Smooth muscle cell (in vitro differentiated cells): ENCODE measurements around the gene EFCAB5. TPM values are rescaled to one million over a fixed set of nuclear protein-coding genes. Genes with fewer than 3 reads are reported as not detected.
"Not testable (repeated sequence)": the region's sequence is repeated elsewhere in the genome, so short reads cannot be mapped to it uniquely, and the experiment has no call there.

Experiments
- DNase-seq: peaks from one replicate; lab custom pipeline; 2025; ENCODE audit not compliant: unreplicated experiment; lab: John Stamatoyannopoulos, UW
- H2AFZ ChIP-seq: fragments of 200-600 bp; sonication (generic); 2 replicates; pipeline ENCODE4 v1.6.0; 2016; ENCODE audit warnings: antibody characterized with exemption, low read depth, mild to moderate bottlenecking
- H3F3A ChIP-seq: fragments of 200-600 bp; sonication (generic); 2 replicates; pipeline ENCODE4 v1.6.0; 2017; ENCODE audit warnings: antibody characterized with exemption, low read depth
- H3K27ac ChIP-seq: fragments of 200-600 bp; sonication (generic); 2 replicates; pipeline ENCODE4 v1.5.1; 2016; ENCODE audit warnings: low read depth, mild to moderate bottlenecking
- H3K27me3 ChIP-seq: fragments of 200-600 bp; sonication (generic); 2 replicates; pipeline ENCODE4 v1.6.1; 2016; ENCODE audit warnings: low read depth, mild to moderate bottlenecking
- H3K36me3 ChIP-seq: fragments of 200-600 bp; sonication (generic); 2 replicates; pipeline ENCODE4 v1.5.1; 2016; ENCODE audit warnings: low read depth
- H3K4me1 ChIP-seq: fragments of 200-600 bp; sonication (generic); 2 replicates; pipeline ENCODE4 v1.5.1; 2016; ENCODE audit warnings: low read depth
- H3K4me2 ChIP-seq: fragments of 200-600 bp; sonication (generic); 2 replicates; pipeline ENCODE4 v1.6.0; 2016; ENCODE audit warnings: mild to moderate bottlenecking
- H3K4me3 ChIP-seq: fragments of 200-600 bp; sonication (generic); 2 replicates; pipeline ENCODE4 v1.5.1; 2016; ENCODE audit warnings: mild to moderate bottlenecking
- H3K79me2 ChIP-seq: fragments of 200-600 bp; sonication (generic); 2 replicates; pipeline ENCODE4 v1.6.0; 2016; ENCODE audit warnings: low read depth, mild to moderate bottlenecking
- H3K9ac ChIP-seq: fragments of 200-600 bp; sonication (generic); 2 replicates; pipeline ENCODE4 v1.6.0; 2016; ENCODE audit warnings: low read depth
- H3K9me3 ChIP-seq: fragments of 200-600 bp; sonication (generic); replicated peaks from 2 replicates; pipeline ENCODE4 v1.5.1; 2016; ENCODE audit warnings: low read depth
- H4K20me1 ChIP-seq: fragments of 200-600 bp; sonication (generic); 2 replicates; pipeline ENCODE4 v1.6.0; 2016; ENCODE audit warnings: low read depth
- CTCF ChIP-seq: fragments of 200-600 bp; sonication (generic); IDR thresholded peaks from 2 replicates; pipeline ENCODE4 v1.5.1; 2017; ENCODE audit warnings: borderline replicate concordance, mild to moderate bottlenecking, antibody characterized with exemption; ENCODE audit not compliant: insufficient read depth, poor library complexity, severe bottlenecking
- WGBS: methylation state at CpG from one replicate; pipeline ENCODE4 v1.1.7; 2016; ENCODE audit warnings: low lambda C conversion rate; 5-methylcytosine and 5-hydroxymethylcytosine counted together
- polyA plus RNA-seq: library from polyadenylated mRNA; unstranded; fragments of >200 nt; fragmentation: Nextera tagmentation; extraction: Ambion mirVana; gene quantifications from 2 replicates; pipeline ENCODE4 v1.2.1, GENCODE V29; 2016
- total RNA-seq: library from RNA; depleted of rRNA; stranded (reverse); fragments of >200 nt; gene quantifications from 2 replicates; pipeline ENCODE4 v1.2.3, GENCODE V29; 2014

Gene EFCAB5
- total and polyA plus RNA-seq, 2 experiments from 2014 or later: 0.31 TPM; not detected in 1

GRCh38 chr17:30086896-30087295, 145.5 kb downstream of the EFCAB5 start:
- Histone ChIP-seq H3F3A (no peaks in the 10 kb centered on the region), H3K9me3 (no peaks in the 10 kb centered on the region), H3K79me2 (no peaks in the 10 kb centered on the region), H4K20me1 (no peaks in the 10 kb centered on the region), H3K9ac (no peak overlapping the region), H3K4me3 (no peak overlapping the region), H3K27me3 (no peaks in the 10 kb centered on the region), H3K4me2 (no peak overlapping the region), H3K36me3 (no peaks in the 10 kb centered on the region), H3K27ac (no peak overlapping the region), H2AFZ (no peak overlapping the region), H3K4me1 (no peaks in the 10 kb centered on the region)
- no peak for TF ChIP-seq CTCF
- WGBS: 94% methylated on average over 2 of the region's 2 CpGs
- no peak for DNase-seq

GRCh38 chr17:30087431-30087830, 146.0 kb downstream of the EFCAB5 start:
- H3F3A ChIP-seq, H3K36me3 ChIP-seq, H3K79me2 ChIP-seq, H3K4me1 ChIP-seq, DNase-seq, H3K4me3 ChIP-seq, H3K4me2 ChIP-seq, H3K9ac ChIP-seq, H2AFZ ChIP-seq, H3K27ac ChIP-seq, H3K9me3 ChIP-seq, H3K27me3 ChIP-seq, H4K20me1 ChIP-seq: not testable (repeated sequence)
- 91% methylated on average over 3 of the region's 3 CpGs for WGBS

GRCh38 chr17:30091121-30091670, 149.8 kb downstream of the EFCAB5 start:
- Histone ChIP-seq H3K27ac (no peak overlapping the region), H3F3A (no peaks in the 10 kb centered on the region), H3K4me1 (peaks cover 4% of the 10 kb centered on the region), H3K36me3 (no peaks in the 10 kb centered on the region), H3K9ac (no peak overlapping the region), H3K27me3 (no peaks in the 10 kb centered on the region), H3K4me3 (no peak overlapping the region), H3K79me2 (no peaks in the 10 kb centered on the region), H3K9me3 (no peaks in the 10 kb centered on the region), H4K20me1 (no peaks in the 10 kb centered on the region), H3K4me2 (peak overlapping the region; percentile 33), H2AFZ (peak overlapping the region; percentile 16)
- TF ChIP-seq CTCF: no peak
- DNase-seq: no peak
- WGBS: 82% methylated on average over 4 of the region's 4 CpGs

GRCh38 chr17:30091771-30092170, 150.3 kb downstream of the EFCAB5 start:
- Histone ChIP-seq H3K9ac (no peak overlapping the region), H3F3A (no peaks in the 10 kb centered on the region), H2AFZ (peak overlapping the region; percentile 16), H3K4me1 (peaks cover 4% of the 10 kb centered on the region), H3K27me3 (no peaks in the 10 kb centered on the region), H3K36me3 (no peaks in the 10 kb centered on the region), H3K9me3 (no peaks in the 10 kb centered on the region), H3K4me2 (peak overlapping the region; percentile 33), H3K27ac (no peak overlapping the region), H4K20me1 (no peaks in the 10 kb centered on the region), H3K79me2 (no peaks in the 10 kb centered on the region), H3K4me3 (no peak overlapping the region)
- DNase-seq: no peak
- 35% methylated on average over 6 of the region's 6 CpGs for WGBS
- no peak for TF ChIP-seq CTCF
